HL-60 (cell line): Measurements from ENCODE around the gene DGKH.

Source experiments
- CTCF ChIP-seq: IDR thresholded peaks from one replicate; pipeline ENCODE4 v1.5.1; 2011; ENCODE audit warnings: low read length, control low read depth, inconsistent platforms; ENCODE audit not compliant: insufficient read depth
- GABPA ChIP-seq: IDR thresholded peaks from 2 replicates; pipeline ENCODE4 v1.6.1; 2012; ENCODE audit warnings: low read depth
- POLR2AphosphoS5 ChIP-seq: IDR thresholded peaks from 2 replicates; pipeline ENCODE4 v1.6.1; 2012; ENCODE audit warnings: low read depth
- REST ChIP-seq: IDR thresholded peaks from 2 replicates; pipeline ENCODE4 v1.6.1; 2012; ENCODE audit warnings: low read depth; ENCODE audit not compliant: insufficient replicate concordance
- SPI1 ChIP-seq: IDR thresholded peaks from 2 replicates; pipeline ENCODE4 v1.6.1; 2012; ENCODE audit warnings: low read depth, mild to moderate bottlenecking, borderline replicate concordance

DNA sequence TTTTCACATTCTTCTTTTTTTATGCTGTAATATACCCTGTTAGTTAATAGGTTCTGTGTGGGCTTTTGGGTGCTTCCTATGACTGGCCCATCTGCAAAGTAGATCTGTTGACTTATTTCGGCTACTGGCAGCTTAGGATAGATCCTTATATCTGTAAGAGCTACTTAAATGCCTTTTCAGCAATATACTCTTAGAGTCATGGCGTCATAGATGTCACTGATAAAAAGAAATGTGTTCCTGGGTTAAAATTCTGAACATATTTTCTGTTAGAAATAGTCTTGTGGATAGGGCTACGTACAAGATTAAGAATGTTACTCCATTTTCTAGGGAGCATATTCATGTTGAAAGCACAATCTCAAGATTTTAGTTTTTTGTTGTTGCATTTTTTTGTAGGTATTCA is 228.2 kb downstream of the DGKH start:
- TF ChIP-seq CTCF (no peak), POLR2AphosphoS5 (no peak), REST (no peak), GABPA (no peak), SPI1 (no peak)
